HG02981 (cell line): ENCODE data around the gene MCC.

ENCODE experiments used
- ATAC-seq: cut with Tn5 transposase; IDR thresholded peaks from one replicate; pipeline ENCODE4 v1.9.1; 2021; ENCODE audit warnings: mild to moderate bottlenecking, moderate library complexity; ENCODE audit not compliant: unreplicated experiment

The MCC gene

GRCh38 chr5:113487781-113488644, at the start of gene MCC:
Gene MCC (minus strand): TSS chr5:113488453.
- no peak for ATAC-seq

GRCh38 chr5:113531481-113532159, 43.4 kb upstream of the MCC start:
- ATAC-seq, result no peak

- ATAC-seq, result no peak
Measured at GRCh38 chr5:113527746-113528145, 39.5 kb upstream of the MCC start.

GRCh38 chr5:113526421-113526820, 38.2 kb upstream of the MCC start:
- no peak for ATAC-seq

GRCh38 chr5:113524927-113525326, 36.7 kb upstream of the MCC start:
- peak; percentile 49 for ATAC-seq

GRCh38 chr5:113523168-113523567, 34.9 kb upstream of the MCC start:
- ATAC-seq, result no peak

GRCh38 chr5:113520899-113521298, 32.6 kb upstream of the MCC start:
- no peak for ATAC-seq

GRCh38 chr5:113520429-113520828, 32.2 kb upstream of the MCC start:
- ATAC-seq, result peak; percentile 84

GRCh38 chr5:113519412-113519811, 31.2 kb upstream of the MCC start:
- no peak for ATAC-seq

GRCh38 chr5:113518884-113519283, 30.6 kb upstream of the MCC start:
- ATAC-seq, result no peak

- ATAC-seq, result no peak
Measured at GRCh38 chr5:113514289-113514635, 26.0 kb upstream of the MCC start.

GRCh38 chr5:113513384-113514288, 25.4 kb upstream of the MCC start, which contains the start of gene YTHDC2:
Gene YTHDC2 (plus strand): TSS chr5:113513694. CDS start chr5:113513896, 202 bp downstream.
- peak; percentile 99 for ATAC-seq

GRCh38 chr5:113512341-113512740, 24.1 kb upstream of the MCC start:
- no peak for ATAC-seq

GRCh38 chr5:113510836-113511451, 22.7 kb upstream of the MCC start:
- no peak for ATAC-seq

- ATAC-seq, result no peak
Measured at GRCh38 chr5:113508756-113509155, 20.5 kb upstream of the MCC start.

GRCh38 chr5:113507601-113508000, 19.3 kb upstream of the MCC start:
- peak; percentile 35 for ATAC-seq

GRCh38 chr5:113505181-113505580, 16.9 kb upstream of the MCC start:
- ATAC-seq, result no peak

- no peak for ATAC-seq
Measured at GRCh38 chr5:113503146-113503545, 14.9 kb upstream of the MCC start.

GRCh38 chr5:113502073-113502472, 13.8 kb upstream of the MCC start:
- ATAC-seq, result no peak

GRCh38 chr5:113495422-113495841, 7.2 kb upstream of the MCC start:
- no peak for ATAC-seq

- ATAC-seq, result no peak
Measured at GRCh38 chr5:113493446-113493845, 5.2 kb upstream of the MCC start.
